ENCODE data around the gene RPTOR. TPM values are rescaled to one million over a fixed set of nuclear protein-coding genes. Genes with fewer than 3 reads are reported as not detected.

Gene RPTOR
- total RNA-seq, 4 donors from 2014 or later, result 47.6 to 56.9 (median 55.4) TPM

GRCh38 chr17:80662557-80662956 lies 117.9 kb downstream of the RPTOR start:
- Histone ChIP-seq H3K36me3 (no peaks in the 10 kb centered on the region), H3K4me1 (peaks cover 4 to 17% of the 10 kb centered on the region in 2 donors), H3K27ac (no peak overlapping the region), H3K27me3 (no peaks in the 10 kb centered on the region), H3K4me3 (no peak overlapping the region), H3K9me3 (no peaks in the 10 kb centered on the region)
- in situ Hi-C loops (cut with MboI; ENCODE audit: low sequenced_read_pairs in 4 of 4), result no loop called here
- intact Hi-C loops (cut with DNase I; ENCODE audit: low total_unique reads), result no loop called here
- ATAC-seq (no peak), DNase-seq (no peak)
- TF ChIP-seq CTCF (IDR thresholded peaks at IDR 0.05 in 4 of 5, conservative IDR thresholded peaks at IDR 0.05 in 1 of 5) (no peak), POLR2A (IDR thresholded peaks at IDR 0.05) (no peak)

- no peak for TF ChIP-seq CTCF (IDR thresholded peaks at IDR 0.05 in 4 of 5, conservative IDR thresholded peaks at IDR 0.05 in 1 of 5)
- TF ChIP-seq POLR2A (IDR thresholded peaks at IDR 0.05), result no peak
- Histone ChIP-seq H3K27ac (no peak overlapping the region), H3K4me1 (peaks cover 9 to 17% of the 10 kb centered on the region in 2 donors), H3K4me3 (no peak overlapping the region), H3K36me3 (no peaks in the 10 kb centered on the region), H3K27me3 (no peaks in the 10 kb centered on the region), H3K9me3 (no peaks in the 10 kb centered on the region)
- ATAC-seq (peak in 1 of 2 donors; percentile 35), DNase-seq (no peak)
- intact Hi-C loops (cut with DNase I; ENCODE audit: low total_unique reads), result no loop called here
- in situ Hi-C loops (cut with MboI; ENCODE audit: low sequenced_read_pairs in 4 of 4), result no loop called here
Observed at GRCh38 chr17:80663781-80664206, 119.2 kb downstream of the RPTOR start.

GRCh38 chr17:80664217-80664790 lies 119.7 kb downstream of the RPTOR start:
- in situ Hi-C loops (cut with MboI; ENCODE audit: low sequenced_read_pairs in 4 of 4) (no loop called here), intact Hi-C loops (cut with DNase I; ENCODE audit: low total_unique reads) (no loop called here)
- no peak overlapping the region for H3K27ac ChIP-seq
- H3K27me3 ChIP-seq, result no peaks in the 10 kb centered on the region
- no peak for ATAC-seq
- H3K9me3 ChIP-seq, result no peaks in the 10 kb centered on the region
- no peaks in the 10 kb centered on the region for H3K36me3 ChIP-seq
- DNase-seq, result no peak
- peaks cover 12 to 17% of the 10 kb centered on the region in 2 donors for H3K4me1 ChIP-seq
- H3K4me3 ChIP-seq, result no peak overlapping the region
- no peak for TF ChIP-seq CTCF (IDR thresholded peaks at IDR 0.05 in 4 of 5, conservative IDR thresholded peaks at IDR 0.05 in 1 of 5)
- TF ChIP-seq POLR2A (IDR thresholded peaks at IDR 0.05), result no peak

GRCh38 chr17:80665792-80666191 lies 121.2 kb downstream of the RPTOR start:
- DNase-seq (no peak), ATAC-seq (no peak)
- Histone ChIP-seq H3K9me3 (no peaks in the 10 kb centered on the region), H3K27ac (no peak overlapping the region), H3K27me3 (no peaks in the 10 kb centered on the region), H3K36me3 (no peaks in the 10 kb centered on the region), H3K4me1 (peaks cover 12 to 17% of the 10 kb centered on the region in 2 donors), H3K4me3 (no peak overlapping the region)
- intact Hi-C loops (cut with DNase I; ENCODE audit: low total_unique reads) (no loop called here), in situ Hi-C loops (cut with MboI; ENCODE audit: low sequenced_read_pairs in 4 of 4) (no loop called here)
- TF ChIP-seq CTCF (IDR thresholded peaks at IDR 0.05 in 4 of 5, conservative IDR thresholded peaks at IDR 0.05 in 1 of 5) (no peak), POLR2A (IDR thresholded peaks at IDR 0.05) (no peak)

GRCh38 chr17:80666867-80667266 lies 122.2 kb downstream of the RPTOR start:
- Histone ChIP-seq H3K27me3 (no peaks in the 10 kb centered on the region), H3K9me3 (no peaks in the 10 kb centered on the region), H3K27ac (no peak overlapping the region), H3K4me1 (peaks cover 12 to 17% of the 10 kb centered on the region in 2 donors), H3K4me3 (no peak overlapping the region), H3K36me3 (peaks cover 0 to 3% of the 10 kb centered on the region in 2 donors)
- TF ChIP-seq CTCF (IDR thresholded peaks at IDR 0.05 in 4 of 5, conservative IDR thresholded peaks at IDR 0.05 in 1 of 5) (no peak), POLR2A (IDR thresholded peaks at IDR 0.05) (no peak)
- intact Hi-C loops (cut with DNase I; ENCODE audit: low total_unique reads), result no loop called here
- ATAC-seq, result no peak
- in situ Hi-C loops (cut with MboI; ENCODE audit: low sequenced_read_pairs in 4 of 4), result no loop called here
- DNase-seq, result no peak

Measured in gastrocnemius medialis (tissue), 4 donors.